Adrenal gland (tissue), 12 donors: Measurements from ENCODE around the gene STAT6. TPM values are rescaled to one million over a fixed set of nuclear protein-coding genes. Genes with fewer than 3 reads are reported as not detected.

Source experiments
- DNase-seq, 7 donors: peaks; one replicate each; pipeline ENCODE4 v3.0.0-alpha.2; 2019 to 2020
- H3K27ac ChIP-seq, 5 donors: fragments of 200-600 bp; sonication (generic) in 4 of 5; 1 replicate in 3 of 5; 2 replicates in 2 of 5; pipeline versions ENCODE4 v1.5.1 to v1.8.0; 2016 to 2020; ENCODE audit warnings: mild to moderate bottlenecking in 1 of 5
- H3K27me3 ChIP-seq: fragments of 200-600 bp; 2 replicates; pipeline ENCODE4 v1.8.0; 2021
- H3K36me3 ChIP-seq, 2 donors: fragments of 200-600 bp; replicated peaks in 1 of 2; 1 replicate in 1 of 2; 2 replicates in 1 of 2; pipeline versions ENCODE4 v1.5.1 to v1.8.0; 2018 to 2022
- H3K4me1 ChIP-seq, 2 donors: fragments of 200-600 bp; replicated peaks in 1 of 2; 1 replicate in 1 of 2; 2 replicates in 1 of 2; pipeline versions ENCODE4 v1.5.1 to v1.8.0; 2018 to 2021
- H3K4me3 ChIP-seq, 4 donors: fragments of 200-600 bp; sonication (generic) in 3 of 4; one replicate each; pipeline ENCODE4 v1.5.1; 2016 to 2018
- H3K9me3 ChIP-seq, 3 donors: fragments of 200-600 bp; sonication (generic) in 1 of 3; replicated peaks in 1 of 3; 1 replicate in 2 of 3; 2 replicates in 1 of 3; pipeline versions ENCODE4 v1.5.1 to v1.8.0; 2016 to 2021
- POLR2A ChIP-seq, 2 donors: fragments of 450-650 bp; IDR thresholded peaks; one replicate each; pipeline ENCODE4 v1.6.1; 2017; ENCODE audit warnings: antibody characterized with exemption in 2 of 2, mild to moderate bottlenecking in 2 of 2, moderate library complexity in 1 of 2
- WGBS, 4 donors: extraction: QIAGEN DNeasy Blood & Tissue Kit in 2 of 4; methylation state at CpG; one replicate each; pipeline versions ENCODE4 v1.1.5 to v1.1.7; 2013 to 2017; 5-methylcytosine and 5-hydroxymethylcytosine counted together
- intact Hi-C, 2 donors: fragments of 100-400 bp; cut with DNase I; formaldehyde crosslinking; loops; one replicate each; pipeline versions ENCODE4 v1.14.1 to v1.15.0; 2022 to 2023
- polyA plus RNA-seq, 3 donors: library from polyadenylated mRNA; stranded (reverse); fragments of 200-250 nt in 2 of 3; fragments of 350-450 nt in 1 of 3; fragmentation: Illumina TruSeq in 1 of 3; extraction: RNeasy Lipid Tissue Mini Kit (QIAGEN cat#74804) in 1 of 3; gene quantifications; one replicate each; pipeline ENCODE4 v1.2.3, GENCODE V29; 2013 to 2014
- total RNA-seq, 9 donors: library from RNA; depleted of rRNA in 4 of 9; stranded (reverse); fragments of >200 nt in 4 of 9; fragments of 120-200 nt in 1 of 9; fragmentation: NEBNext Ultra II Directional in 1 of 9; extraction: Animal tissue kit (Norgen Biotek cat#: 25700) in 1 of 9; gene quantifications; one replicate each; pipeline versions ENCODE4 v1.1.0 to v1.2.4, GENCODE V29; 2013 to 2023
- TF ChIP-seq, protein P1 (sequence below), 6 experiments: fragments of 450-650 bp in 4 of 6; fragments of 200-600 bp in 2 of 6; sonication (generic) in 1 of 6; IDR thresholded peaks; 1 replicate in 5 of 6; 2 replicates in 1 of 6; pipeline versions ENCODE4 v1.5.1 to v1.8.0; 2016 to 2021; ENCODE audit warnings: antibody characterized with exemption in 6 of 6, mild to moderate bottlenecking in 2 of 6, moderate library complexity in 1 of 6
- donor health status: healthy with polysubstance abuse.
- donor health status: Bipolar disorder and iron deficiency.
- donor health status: DM: yes; HTN: yes; CAD: no.
- donor health status: DM: no; HTN: no; CAD: no.
- donor health status: DM: no; HTN: no; CAD: no.
- donor health status: DM: yes; HTN: yes; CAD: no.

Gene STAT6
- total and polyA plus RNA-seq, 12 donors: 71.9 to 321 (median 155) TPM

DNA sequence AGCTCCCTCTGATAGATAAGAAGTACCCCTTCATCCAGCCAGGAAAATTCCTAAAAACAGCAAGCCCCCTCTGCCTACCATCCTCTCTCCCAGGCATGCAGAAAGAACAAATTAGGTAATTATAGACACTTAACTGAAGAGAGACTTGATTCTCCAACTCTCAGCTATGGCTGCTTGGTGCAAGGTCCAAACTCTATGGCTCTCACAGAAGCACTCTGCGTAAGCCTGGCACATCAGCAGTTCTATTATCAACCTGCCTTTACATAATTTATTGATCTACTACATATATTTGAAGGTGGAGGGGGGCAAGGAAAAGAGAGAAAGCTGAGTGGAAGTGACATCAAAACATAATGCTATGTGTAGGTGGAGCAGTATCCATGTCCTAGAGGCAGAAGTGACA is 60.2 kb downstream of the STAT6 start:
- Histone ChIP-seq H3K4me1 (no peaks in the 10 kb centered on the region), H3K27me3 (no peaks in the 10 kb centered on the region), H3K9me3 (no peaks in the 10 kb centered on the region), H3K27ac (no peak overlapping the region), H3K4me3 (no peak overlapping the region), H3K36me3 (no peaks in the 10 kb centered on the region)
- 89 to 100% (median 97%) methylated on average over 1 of the region's 1 CpG for WGBS, 4 donors
- intact Hi-C loops: no loop called here
- no peak for DNase-seq
- TF ChIP-seq, protein P1, sequence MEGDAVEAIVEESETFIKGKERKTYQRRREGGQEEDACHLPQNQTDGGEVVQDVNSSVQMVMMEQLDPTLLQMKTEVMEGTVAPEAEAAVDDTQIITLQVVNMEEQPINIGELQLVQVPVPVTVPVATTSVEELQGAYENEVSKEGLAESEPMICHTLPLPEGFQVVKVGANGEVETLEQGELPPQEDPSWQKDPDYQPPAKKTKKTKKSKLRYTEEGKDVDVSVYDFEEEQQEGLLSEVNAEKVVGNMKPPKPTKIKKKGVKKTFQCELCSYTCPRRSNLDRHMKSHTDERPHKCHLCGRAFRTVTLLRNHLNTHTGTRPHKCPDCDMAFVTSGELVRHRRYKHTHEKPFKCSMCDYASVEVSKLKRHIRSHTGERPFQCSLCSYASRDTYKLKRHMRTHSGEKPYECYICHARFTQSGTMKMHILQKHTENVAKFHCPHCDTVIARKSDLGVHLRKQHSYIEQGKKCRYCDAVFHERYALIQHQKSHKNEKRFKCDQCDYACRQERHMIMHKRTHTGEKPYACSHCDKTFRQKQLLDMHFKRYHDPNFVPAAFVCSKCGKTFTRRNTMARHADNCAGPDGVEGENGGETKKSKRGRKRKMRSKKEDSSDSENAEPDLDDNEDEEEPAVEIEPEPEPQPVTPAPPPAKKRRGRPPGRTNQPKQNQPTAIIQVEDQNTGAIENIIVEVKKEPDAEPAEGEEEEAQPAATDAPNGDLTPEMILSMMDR (IDR thresholded peaks at IDR 0.05): no peak
- TF ChIP-seq POLR2A (IDR thresholded peaks at IDR 0.05): no peak

DNA sequence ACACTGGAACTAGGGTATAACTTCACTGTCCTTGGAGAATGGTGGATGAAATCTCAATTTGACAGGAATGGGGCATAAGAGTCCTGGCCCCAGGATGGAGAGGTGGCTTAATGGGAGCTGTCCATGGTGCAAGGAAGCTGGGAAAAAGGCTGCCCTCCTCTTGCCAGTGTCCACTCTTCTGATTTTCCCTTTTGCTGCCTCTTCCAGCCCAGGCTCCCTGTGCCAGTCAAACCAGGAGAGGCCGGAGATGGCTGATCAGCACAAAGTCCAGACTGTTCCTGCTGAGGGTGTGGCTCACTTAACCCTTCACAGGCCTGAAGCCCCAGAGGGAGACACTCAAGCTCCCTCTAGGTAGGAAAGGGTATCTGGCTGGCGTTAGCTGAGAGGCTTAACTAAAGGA is 61.3 kb downstream of the STAT6 start, which contains the start of gene MYO1A:
MYO1A (minus strand) TSS at position 240 of the 400 bp plus-strand sequence. CDS start 1,806 bp downstream, outside the sequence.
- 70 to 82% (median 78%) methylated on average over 2 of the region's 2 CpGs for WGBS, 4 donors
- H3K9me3 ChIP-seq: no peaks in the 10 kb centered on the region
- no peaks in the 10 kb centered on the region for H3K27me3 ChIP-seq
- intact Hi-C loops: no loop called here
- H3K4me1 ChIP-seq: no peaks in the 10 kb centered on the region
- no peaks in the 10 kb centered on the region for H3K36me3 ChIP-seq
- no peak within 1 kb of the TSS for H3K4me3 ChIP-seq
- TF ChIP-seq, protein P1 (IDR thresholded peaks at IDR 0.05): no peak
- TF ChIP-seq POLR2A (IDR thresholded peaks at IDR 0.05): no peak
- no peak within 1 kb of the TSS for H3K27ac ChIP-seq
- no peak for DNase-seq

DNA sequence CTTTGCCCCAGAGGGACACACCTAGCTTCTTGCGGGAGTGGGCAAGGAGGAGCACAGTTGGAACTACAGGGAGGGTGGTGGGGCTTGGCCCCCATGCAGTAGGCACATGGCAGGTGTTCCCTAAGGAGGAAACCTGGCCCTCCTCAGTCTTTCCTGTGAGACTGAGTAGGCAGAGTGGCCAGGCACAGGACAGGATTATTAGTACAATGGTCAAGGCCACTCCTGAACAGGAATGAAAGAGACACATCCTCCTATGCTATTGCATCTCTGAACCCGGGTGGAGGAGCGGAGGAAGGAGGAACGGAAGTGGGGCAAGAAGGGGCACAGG is 62.1 kb downstream of the STAT6 start:
- DNase-seq: no peak
- no peak for TF ChIP-seq POLR2A (IDR thresholded peaks at IDR 0.05)
- TF ChIP-seq, protein P1 (IDR thresholded peaks at IDR 0.05): no peak
- no peaks in the 10 kb centered on the region for H3K4me1 ChIP-seq
- H3K4me3 ChIP-seq: no peak overlapping the region
- WGBS, 4 donors: 67 to 85% (median 79%) methylated on average over 4 of the region's 4 CpGs
- H3K27me3 ChIP-seq: no peaks in the 10 kb centered on the region
- no peak overlapping the region for H3K27ac ChIP-seq
- intact Hi-C loops: no loop called here
- no peaks in the 10 kb centered on the region for H3K9me3 ChIP-seq
- no peaks in the 10 kb centered on the region for H3K36me3 ChIP-seq

DNA sequence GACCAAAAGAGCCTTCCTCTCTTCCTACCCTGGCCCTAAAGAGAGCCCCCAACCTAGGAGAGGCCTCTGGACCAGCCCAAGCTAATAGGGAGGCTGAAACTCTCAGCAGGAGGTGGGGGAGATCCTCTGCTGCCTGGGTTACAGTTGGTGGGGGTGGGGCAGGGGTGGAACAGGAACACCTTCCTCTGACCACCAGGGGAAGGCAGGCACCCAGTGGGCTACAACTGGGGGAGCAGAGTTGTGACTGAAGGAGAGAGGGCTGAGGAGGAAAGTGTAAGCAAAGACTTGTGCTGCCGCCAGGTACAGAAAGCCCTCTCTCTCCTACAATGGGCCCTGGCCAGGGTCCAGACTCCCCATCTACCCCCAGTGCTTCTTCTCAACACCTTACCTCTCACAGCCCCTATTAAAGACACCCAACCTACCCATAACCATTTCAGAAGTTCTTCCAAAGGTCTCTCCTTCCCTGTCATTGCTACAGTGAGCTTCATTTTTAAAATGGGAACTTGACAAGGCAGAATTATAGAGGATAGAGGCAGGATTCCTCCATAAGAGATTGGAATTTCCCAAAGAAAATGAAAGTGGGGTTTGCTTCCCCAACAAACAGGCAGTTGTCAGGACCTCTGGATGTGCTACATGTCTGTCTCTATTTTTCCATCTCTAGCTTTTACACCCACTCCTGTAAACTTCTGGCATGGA is 62.6 kb downstream of the STAT6 start:
- intact Hi-C loops: no loop called here
- Histone ChIP-seq H3K4me3 (no peak overlapping the region), H3K27ac (no peak overlapping the region), H3K4me1 (no peaks in the 10 kb centered on the region), H3K27me3 (no peaks in the 10 kb centered on the region), H3K36me3 (no peaks in the 10 kb centered on the region), H3K9me3 (no peaks in the 10 kb centered on the region)
- no peak for TF ChIP-seq POLR2A (IDR thresholded peaks at IDR 0.05)
- TF ChIP-seq, protein P1 (IDR thresholded peaks at IDR 0.05): no peak
- 91 to 100% (median 92%) methylated on average over 1 of the region's 1 CpG for WGBS, 4 donors
- DNase-seq: peak in 1 of 7 donors; percentile 4
